TTC549 (cell line): ENCODE results near the gene CDC42SE2.

ENCODE experiments used
- FAIRE-seq: peaks from 2 replicates; lab custom pipeline; 2012; peaks lifted over from hg19 to GRCh38; lab: Jason Lieb, UNC

Gene CDC42SE2, protein sequence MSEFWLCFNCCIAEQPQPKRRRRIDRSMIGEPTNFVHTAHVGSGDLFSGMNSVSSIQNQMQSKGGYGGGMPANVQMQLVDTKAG

DNA sequence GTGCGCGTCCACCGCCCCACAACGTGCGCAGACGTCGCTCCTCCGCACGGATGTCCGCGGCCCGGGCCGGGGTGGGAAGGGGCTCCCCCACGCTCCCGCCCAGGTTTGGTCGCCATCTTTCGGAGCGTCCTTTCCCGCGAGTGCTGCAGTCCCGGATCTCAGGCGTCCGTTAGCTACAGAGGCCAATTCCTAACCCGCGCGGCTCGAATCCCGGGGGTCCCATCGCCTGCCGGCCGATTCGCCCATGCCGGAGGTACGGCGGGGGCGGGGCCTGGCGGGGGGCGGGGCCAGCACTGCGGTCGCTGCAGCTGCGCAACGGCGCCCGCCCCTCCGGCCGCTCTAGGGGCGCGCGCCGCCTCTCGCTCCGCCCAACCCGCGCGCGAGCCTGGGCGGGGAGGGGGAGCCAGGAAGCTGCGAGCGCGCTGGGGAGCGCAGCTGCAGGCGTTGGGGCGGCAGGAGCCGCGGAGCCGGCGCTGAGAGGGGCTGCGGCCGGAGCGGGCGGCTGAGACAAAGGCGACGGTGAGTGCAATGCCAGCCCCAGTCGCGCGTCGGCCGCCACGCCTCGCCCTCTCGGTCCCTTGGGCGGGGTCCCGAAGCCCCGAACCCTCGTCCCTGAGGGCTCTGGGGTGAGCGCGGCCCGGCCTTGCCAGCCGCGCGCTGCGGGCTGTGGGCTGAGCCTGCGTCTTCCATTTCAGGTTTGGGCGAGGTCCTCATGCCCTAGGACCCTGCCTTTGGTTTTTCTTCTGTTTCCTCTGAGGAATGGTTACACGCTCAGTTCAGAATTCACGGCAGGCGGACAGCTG lies at the start of gene CDC42SE2:
CDC42SE2 (plus strand) TSS at position 406 of the 803 bp plus-strand sequence. CDS start 95,441 bp downstream, outside the sequence.
- FAIRE-seq: no peak

DNA sequence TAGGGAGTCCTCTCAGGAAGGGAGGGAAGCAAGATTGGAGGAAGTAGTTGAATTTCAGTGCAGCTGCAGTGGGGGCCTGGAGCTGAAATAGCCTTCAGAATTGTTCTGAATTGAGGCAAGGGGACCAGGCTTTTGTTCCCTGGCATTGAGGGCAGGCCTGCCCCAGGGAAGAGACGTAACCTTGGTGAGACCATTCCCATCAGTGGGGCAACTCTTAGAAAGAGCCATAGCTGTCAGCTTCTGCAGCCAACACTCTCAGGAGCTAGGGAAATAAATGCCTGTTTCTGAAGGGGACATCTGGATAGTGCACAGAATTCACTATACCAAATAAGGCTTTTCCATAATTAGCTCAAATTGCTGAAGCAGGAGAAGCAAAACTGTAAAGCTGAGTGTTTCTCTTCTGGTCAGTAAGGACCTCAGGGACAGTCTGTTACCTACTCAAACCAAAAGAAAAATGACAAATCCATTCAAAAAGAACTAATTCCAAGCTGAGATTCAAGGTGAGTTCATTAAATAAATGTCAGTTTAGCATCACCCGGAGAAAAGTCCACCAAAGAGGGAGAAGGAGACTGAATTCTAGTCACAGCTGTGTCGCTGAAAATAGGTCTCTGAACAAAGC lies 49.1 kb upstream of the CDC42SE2 start:
- FAIRE-seq: no peak

DNA sequence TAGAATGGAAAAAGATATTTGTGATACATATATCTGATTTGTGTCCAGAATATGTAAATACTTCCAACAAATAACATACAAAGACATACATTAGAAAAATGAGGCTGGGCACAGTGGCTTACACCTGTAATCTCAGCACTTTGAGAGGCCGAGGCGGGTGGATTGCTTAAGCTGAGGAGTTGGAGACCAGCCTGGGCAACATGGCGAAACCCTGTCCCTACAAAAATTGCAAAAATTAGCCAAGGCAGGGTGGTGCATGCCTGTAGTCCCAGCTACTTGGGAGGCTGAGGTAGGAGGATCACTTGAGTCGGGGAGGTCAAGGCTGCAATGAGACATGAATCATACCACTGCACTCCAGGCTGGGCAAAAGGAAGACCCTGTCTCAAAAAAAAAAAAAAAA lies 46.1 kb upstream of the CDC42SE2 start:
- FAIRE-seq: no peak

DNA sequence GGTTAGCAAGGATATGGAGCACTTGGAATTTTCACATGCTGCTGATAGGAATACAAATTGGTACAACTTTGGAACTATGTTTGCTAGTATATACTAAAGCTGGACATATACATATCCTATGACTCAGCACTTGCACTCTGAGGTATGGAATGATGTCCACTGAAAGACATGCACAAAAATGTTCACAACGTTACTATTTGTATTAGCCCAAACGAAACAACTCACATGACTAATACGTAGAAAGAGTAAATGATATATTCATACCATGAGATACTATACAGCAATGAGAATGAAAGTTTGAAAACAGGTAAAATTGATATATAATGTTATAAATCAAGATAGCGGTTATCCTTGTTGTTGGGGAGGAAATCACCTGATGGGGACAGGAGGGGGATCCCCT lies 45.5 kb upstream of the CDC42SE2 start:
- no peak for FAIRE-seq

DNA sequence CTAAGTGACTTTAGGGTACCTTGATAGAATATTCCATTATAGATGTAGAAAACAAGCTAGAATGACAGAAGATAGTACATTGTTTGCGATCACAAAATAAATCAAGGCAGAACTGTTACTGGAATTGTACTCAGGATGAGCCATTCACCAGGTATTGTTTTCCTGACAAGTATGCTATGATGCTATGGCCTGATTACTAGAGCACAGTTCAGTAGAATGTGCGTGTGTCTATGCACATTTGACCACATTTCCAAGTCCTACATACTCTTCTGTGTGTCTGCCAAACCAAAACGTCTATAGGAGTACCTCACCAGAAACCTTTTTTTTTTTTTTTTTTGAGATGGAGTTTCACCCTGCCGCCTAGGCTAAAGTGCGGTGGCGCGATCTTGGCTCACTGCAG lies 43.3 kb upstream of the CDC42SE2 start:
- FAIRE-seq: no peak

DNA sequence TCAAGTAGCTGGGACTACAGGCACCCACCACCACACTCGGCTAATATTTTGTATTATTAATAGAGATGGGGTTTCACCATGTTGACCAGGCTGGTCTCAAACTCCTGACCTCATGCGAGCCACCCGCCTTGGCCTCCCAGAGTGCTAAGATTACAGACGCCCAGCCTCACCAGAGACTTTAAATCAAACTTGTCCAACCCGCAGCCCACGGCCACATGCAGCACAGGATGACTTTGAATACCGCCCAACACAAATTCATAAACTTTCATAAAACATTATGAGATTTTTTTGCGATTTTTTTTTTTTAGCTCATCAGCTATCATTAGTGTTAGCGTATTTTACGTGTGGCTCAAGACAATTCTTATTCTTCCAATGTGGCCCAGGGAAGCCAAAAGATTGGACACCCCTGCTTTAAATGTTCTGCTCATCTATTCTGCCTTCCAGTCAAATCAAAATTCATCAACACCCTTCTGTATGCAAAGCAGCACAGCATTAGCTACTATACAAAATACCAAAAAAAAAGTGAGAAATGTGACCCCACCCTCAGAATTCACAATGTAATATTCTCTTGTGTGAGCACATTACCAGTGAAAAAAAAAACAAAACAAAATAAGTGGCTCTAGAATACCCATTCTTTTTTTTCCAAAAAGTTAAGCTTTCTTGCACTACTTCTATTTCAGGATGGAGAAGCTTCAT lies 42.7 kb upstream of the CDC42SE2 start:
- FAIRE-seq: no peak

DNA sequence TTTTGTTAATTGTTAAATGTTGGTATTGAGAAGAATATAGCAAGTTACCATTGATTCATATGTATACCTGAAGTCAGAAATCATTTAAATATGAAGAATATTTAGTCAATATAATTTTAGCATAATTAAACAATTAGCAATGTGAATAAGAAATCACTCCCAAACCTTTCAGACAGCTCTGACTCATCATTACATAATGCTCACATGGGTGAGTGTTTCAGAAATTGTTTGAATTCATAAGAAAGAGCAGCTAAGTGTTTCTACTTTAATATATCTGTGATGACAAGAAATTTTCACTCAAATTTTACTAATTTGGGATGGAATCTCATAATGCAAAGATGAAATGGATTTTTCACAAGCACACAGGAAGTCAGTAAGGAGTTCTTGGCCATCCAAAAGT lies 42.0 kb upstream of the CDC42SE2 start:
- FAIRE-seq: no peak

DNA sequence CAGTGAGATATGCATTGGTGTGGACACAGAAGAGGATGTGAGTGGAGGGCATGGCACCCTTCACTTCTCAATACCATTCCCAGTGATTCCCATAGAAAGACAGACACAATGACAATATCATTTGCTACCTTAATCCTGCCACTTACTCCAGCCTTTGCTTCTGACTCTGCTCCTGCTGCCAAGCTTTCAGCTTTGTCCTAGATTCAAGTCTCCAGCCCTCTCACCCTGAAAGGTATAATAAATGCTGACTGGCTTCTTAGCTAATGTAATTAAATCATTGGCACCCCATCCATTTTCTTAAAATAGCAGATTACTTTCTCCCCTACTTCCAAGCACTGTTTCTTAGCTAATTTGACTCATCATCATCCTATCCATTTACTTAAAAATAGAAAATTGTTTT lies 41.1 kb upstream of the CDC42SE2 start:
- no peak for FAIRE-seq

DNA sequence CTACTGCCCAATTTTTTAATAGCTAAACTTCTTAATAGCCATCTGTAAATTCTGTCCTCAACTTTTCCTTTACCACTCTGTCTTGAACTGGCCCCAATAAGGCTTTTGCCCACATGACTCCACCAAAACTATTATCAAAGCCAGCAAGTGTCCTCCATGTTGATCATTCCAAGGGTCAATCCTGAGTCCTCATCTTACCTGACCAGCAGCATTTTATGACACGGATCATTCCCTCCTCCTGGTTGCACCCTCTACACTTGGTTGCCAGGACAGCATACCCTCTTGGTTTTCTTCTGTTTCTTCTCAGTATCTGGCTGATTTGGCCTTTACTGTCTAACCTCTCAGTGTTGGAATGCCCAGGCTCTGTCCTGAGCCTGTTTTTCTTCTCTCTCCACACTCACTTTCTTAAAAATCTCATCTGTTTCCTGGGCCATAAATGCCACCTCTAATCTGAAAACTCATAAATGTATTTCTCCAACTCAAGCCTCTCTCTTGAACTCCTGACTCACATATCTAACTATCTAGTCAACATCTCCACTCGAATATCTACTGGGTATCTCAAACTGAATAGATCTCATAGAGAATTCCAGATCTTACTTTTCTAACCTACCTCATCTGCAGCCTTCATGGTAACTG lies 40.0 kb upstream of the CDC42SE2 start:
- FAIRE-seq: no peak

DNA sequence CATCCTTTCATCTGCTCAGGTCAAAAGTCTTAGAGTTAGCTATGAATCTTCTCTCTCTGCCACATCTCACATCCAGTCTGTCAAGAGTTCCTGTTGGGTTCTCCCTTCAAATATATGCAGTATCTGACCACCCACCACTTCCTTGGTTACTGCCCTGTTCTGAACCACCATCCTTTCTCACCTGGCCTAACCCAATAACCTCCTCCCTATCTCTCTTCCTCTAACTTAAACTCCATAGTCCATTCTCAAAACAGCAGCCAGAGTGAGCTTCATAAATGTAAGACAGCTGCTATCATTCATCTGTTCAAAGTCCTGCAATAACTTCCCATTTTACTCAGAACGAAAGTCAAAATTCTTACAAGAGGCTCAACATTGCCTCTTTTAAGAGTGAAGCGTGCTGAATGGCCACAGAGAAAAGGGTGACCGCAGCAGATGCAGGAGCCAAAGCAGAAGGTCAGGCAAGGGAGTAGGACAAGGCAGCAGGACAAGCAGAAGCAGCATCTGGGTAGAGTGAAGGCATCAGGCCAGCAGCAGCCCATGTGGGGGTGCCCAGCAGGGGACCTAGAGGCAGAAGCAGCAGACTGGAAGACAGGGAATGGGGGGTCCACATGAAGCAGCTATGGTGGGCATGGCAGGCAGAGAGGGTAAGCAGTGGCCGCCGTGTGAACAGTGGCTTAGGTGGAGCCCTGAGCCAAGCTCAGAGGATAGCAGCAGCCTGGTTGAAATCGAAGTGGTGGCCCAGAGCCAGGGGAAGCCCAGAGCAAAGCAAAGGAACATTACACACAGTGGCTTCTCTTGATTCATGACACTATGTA lies 39.3 kb upstream of the CDC42SE2 start:
- FAIRE-seq: no peak

DNA sequence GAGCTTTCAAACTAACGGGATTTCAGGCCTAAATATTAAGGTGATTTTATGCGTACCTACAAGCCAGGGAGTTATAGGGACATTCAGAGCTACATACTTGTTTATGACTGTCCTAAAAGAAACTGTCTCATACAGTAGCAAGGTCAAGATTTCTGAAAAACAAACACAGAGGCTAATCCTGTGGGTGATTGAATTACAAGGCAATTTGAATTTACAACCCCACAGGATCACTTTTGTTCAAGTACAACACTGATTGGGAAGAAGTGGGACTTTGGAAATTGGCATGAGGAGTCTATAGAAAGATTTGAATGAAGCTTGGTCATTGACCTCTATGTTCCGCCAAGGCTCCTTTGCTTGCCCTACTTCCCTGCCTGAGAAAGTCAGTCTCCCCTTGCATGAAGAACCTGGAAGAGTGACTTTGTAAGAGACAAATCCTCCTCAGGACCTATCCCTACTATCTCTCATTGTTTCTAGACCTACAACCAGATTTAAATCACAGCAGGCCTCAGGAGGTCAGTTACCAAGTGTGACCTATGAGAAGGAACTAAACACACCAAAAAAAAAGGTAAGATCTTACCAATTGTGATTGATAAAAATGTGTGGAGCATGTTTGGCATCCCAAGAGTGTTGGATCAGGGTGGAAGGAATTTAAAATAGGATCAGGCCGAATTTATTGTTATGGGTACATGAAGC lies 38.4 kb upstream of the CDC42SE2 start:
- FAIRE-seq: no peak

DNA sequence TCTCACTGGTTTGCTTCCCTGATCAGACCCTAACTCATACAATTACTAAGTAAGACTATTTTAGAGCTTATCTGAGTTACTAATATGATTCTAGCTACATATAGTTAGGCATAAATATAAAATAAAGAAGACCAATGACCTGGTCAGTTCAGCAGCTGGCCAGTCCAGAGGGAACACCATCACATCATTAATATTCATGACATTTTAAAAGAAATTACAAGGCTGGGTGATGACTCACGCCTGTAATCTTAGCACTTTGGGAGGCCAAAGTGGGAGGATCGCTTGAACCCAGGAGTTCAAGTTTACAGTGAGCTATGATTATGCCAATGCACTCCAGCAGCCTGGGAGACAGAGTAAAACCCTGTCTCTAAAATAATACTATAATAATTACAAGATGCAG lies 37.0 kb upstream of the CDC42SE2 start:
- FAIRE-seq: no peak

DNA sequence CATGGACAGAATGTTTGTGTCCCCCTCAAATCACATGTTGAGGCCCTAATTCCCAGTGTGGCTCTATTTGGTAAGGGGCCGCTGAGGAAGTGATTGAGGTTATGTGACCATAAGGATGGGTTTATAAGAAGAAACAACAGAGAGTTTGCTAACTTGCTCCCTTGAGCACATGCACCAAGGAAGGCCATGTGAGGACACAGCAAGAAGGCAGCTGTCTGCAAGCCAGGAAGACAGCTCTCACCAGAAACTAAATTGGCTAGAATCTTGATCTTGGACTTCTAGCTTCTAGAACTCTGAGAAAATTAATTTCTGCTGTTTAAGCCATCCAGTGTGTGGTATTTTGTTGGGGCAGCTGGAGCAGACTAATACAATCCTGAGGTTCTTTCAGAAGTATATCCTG lies 35.2 kb upstream of the CDC42SE2 start:
- no peak for FAIRE-seq

DNA sequence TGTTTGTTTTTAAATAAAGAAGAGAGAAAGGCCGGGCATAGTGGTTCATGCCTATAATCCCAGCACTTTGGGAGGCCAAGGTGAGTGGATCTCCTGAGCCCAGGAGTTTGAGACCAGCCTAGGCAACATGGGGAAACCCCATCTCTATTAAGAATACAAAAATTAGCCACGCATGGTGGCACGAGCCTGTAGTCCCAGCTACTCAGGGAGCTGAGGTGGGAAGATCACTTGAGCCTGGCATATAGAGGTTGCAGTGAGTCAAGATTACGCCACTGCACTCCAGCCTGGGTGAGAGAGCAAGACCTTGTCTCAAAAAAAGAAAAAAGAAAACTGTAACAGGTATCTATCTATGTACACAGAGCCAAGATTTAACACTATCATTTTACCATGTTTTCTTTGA lies 34.2 kb upstream of the CDC42SE2 start:
- FAIRE-seq: no peak

DNA sequence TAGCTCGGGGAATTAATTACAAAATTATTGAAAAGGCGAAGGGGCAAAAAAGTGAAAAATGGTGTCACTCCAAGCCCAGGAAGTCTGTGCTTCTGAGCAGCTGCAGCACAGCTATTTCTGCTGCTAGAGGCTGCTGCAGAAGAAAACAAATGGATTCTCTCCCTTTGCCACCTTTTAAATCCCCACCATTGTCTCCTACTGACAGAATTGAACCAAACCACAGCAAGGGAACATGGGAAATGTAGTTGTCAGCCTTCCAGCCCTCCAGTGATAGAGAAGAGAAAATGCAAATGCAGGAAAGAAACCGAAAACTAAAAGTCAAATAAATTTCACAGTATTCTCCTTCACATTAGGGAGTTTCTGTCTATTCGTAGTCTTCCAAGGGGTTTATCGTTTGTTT lies 33.4 kb upstream of the CDC42SE2 start:
- no peak for FAIRE-seq

DNA sequence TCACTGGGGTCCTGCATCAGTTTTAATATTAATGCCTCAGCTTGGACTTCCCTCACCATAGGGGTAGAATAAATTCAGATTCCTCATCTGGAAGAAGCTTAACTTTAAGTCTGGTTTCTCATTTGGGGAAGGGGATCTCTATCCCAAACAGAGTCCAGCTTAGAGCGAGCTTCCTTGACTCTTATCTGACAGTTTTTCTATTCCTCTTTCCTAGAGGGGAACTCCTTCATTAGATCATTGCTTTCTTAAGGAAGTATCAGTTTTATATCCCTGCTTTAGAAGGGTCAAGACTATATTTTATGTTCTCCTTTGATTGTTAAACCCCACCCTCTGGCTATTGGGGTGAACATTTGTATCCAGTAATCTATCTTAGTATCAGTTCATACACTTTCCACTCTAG lies 24.2 kb upstream of the CDC42SE2 start:
- no peak for FAIRE-seq

DNA sequence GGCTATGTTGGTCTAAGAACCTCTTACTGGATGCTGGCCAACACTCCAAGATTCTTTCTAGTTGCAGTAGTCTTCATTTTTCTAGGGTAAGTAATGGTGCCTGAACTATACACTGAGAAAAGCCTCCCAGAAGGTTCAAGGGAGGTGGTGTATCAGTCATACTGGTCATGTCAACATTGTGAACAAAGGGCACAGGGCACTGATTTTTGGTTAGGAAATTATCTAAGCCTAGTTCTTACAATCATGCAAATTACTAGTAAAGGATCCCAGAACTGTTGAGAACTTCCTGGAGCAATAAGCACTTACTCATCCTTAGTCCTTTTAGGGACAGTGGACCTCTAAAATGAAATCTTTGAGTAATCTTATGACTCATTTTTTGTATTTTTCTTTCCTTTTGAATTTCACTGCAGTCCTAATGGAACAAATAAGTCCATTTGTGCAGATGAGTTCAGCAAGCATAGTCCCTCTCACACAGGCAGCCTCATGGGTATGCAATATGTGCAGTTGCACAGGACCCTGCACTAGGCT lies 21.1 kb upstream of the CDC42SE2 start:
- no peak for FAIRE-seq

DNA sequence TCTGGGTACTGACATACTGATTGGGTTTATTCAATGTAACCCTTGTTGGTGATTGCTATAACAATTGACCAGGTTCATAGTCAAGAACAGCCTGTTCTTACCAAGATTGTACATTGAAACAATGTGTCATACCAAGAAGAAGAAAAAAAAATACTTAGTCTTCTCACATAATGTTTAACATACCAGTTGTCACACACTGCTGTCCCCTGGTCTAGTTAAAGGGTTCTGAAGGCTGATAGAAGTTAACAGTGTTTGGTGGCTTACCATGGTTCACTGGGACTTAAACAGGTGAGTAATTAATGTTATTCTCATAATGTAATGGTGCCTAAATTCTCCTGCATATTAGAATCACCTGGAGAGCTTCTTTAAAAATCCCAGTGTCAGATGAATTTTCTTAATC lies 18.5 kb upstream of the CDC42SE2 start:
- FAIRE-seq: no peak

DNA sequence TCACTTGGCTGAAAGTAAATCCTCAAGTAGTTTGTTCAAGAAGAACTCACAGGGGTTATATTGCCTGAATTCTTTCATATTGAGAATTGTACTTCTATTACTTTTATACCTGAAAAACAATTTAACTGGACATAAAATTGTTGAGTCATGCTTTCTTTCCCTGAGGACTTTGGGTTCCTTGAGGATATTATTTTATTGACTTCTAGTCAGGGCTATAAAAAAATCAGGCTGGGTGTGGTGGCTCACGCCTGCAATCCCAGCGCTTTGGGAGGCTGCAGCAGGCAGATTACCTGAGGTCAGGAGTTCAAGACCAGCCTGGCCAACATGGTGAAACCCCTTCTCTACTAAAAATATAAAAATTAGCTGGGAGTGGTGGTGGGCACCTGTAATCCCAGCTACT lies 17.9 kb upstream of the CDC42SE2 start:
- no peak for FAIRE-seq

DNA sequence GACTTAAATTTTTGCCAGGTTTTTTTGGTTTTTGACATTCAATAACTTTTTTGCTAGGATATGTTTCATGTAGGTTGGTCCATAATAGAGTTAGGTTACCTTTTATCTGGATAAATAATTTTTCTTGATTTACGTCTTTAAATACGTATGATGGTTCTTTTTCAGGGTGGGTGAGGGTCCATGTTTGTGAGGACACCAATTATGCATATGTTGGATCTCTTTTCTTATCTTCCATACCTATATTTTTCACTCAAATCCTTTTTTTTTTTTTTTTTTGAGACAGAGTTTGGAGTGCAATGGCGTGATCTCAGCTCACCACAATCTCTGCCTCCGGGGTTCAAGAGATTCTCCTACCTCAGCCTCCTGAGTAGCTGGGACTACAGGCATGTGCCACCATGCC lies 17.3 kb upstream of the CDC42SE2 start:
- FAIRE-seq: no peak
